K562 (cell line): ENCODE measurements around the gene STARD8. TPM values are rescaled to one million over a fixed set of nuclear protein-coding genes. Genes with fewer than 3 reads are reported as not detected.

ENCODE experiments used
- ATAC-seq: fragments of 200-7000 bp; cut with Tn5 transposase; 3 replicates; pipeline ENCODE4 v1.9.1; 2020; ENCODE audit warnings: moderate library complexity
- BruUV-seq: library from RNA; stranded (reverse); fragments of 400-500 nt; replicated peaks from 2 replicates; lab custom pipeline; 2021; lab: Mats Ljungman, UMichigan
- CTCF ChIA-PET: fragments of 300-600 bp; formaldehyde crosslinking; extraction: SDS; loops from one replicate; lab custom pipeline; 2021; ENCODE audit warnings: low intra/inter-chr PET ratio; lab: Yijun Ruan, JAX
- POLR2A ChIA-PET: fragments of 300-600, 350-650 bp; sonication (Branson Sonifier 250); formaldehyde crosslinking; extraction: SDS; loops from one replicate; lab custom pipeline; 2021; ENCODE audit warnings: antibody characterized with exemption, inconsistent platforms; lab: Yijun Ruan, JAX
- DNase-seq, 4 experiments: peaks; one replicate each; pipeline versions ENCODE4 v3.0.0 to v3.0.0-alpha.2; 2011 to 2018; ENCODE audit warnings: low spot score in 3 of 4, mixed read lengths in 3 of 4; ENCODE audit errors: extremely low read depth in 1 of 4
- FAIRE-seq: peaks from 2 replicates; lab custom pipeline; 2011; peaks lifted over from hg19 to GRCh38; lab: Jason Lieb, UNC
- H2AFZ ChIP-seq: 2 replicates; pipeline ENCODE4 v1.6.0; 2011; ENCODE audit warnings: low read depth, low read length, control low read depth, inconsistent platforms
- H3K27ac ChIP-seq: fragments of 200-600 bp; 3 replicates; pipeline ENCODE4 v1.8.0; 2011; ENCODE audit warnings: low read depth, mild to moderate bottlenecking, control low read depth, inconsistent platforms, low read length, moderate library complexity, mixed read lengths; ENCODE audit errors: extremely low read depth
- H3K27me3 ChIP-seq, 2 experiments: fragments of 300-600 bp in 1 of 2; 2 replicates in 1 of 2; 3 replicates in 1 of 2; pipeline versions ENCODE4 v1.6.0 to v1.8.0; 2011; ENCODE audit warnings: inconsistent platforms in 2 of 2, low read length in 2 of 2, mild to moderate bottlenecking in 1 of 2, mixed read lengths in 1 of 2, moderate library complexity in 1 of 2; ENCODE audit not compliant: control insufficient read depth in 2 of 2, insufficient read depth in 2 of 2
- H3K36me3 ChIP-seq: fragments of 300-600 bp; 3 replicates; pipeline ENCODE4 v1.8.0; 2011; ENCODE audit warnings: mild to moderate bottlenecking, low read length, inconsistent platforms; ENCODE audit not compliant: control insufficient read depth, insufficient read depth
- H3K4me1 ChIP-seq, 2 experiments: fragments of 200-600 bp in 1 of 2; replicated peaks in 1 of 2; 2 replicates in 1 of 2; 3 replicates in 1 of 2; pipeline versions ENCODE4 v1.5.1 to v1.8.0; 2011; ENCODE audit warnings: inconsistent platforms in 2 of 2, low read length in 2 of 2, mild to moderate bottlenecking in 1 of 2, mixed read lengths in 1 of 2, moderate library complexity in 1 of 2; ENCODE audit not compliant: control insufficient read depth in 2 of 2, insufficient read depth in 2 of 2
- H3K4me2 ChIP-seq: 2 replicates; pipeline ENCODE4 v1.6.1; 2011; ENCODE audit warnings: low read length, control low read depth, inconsistent platforms, mixed read lengths; ENCODE audit not compliant: insufficient read depth
- H3K4me3 ChIP-seq: fragments of 200-600 bp; sonication (generic), shearing (Covaris generic); 2 replicates; pipeline ENCODE4 v1.5.1; 2016; ENCODE audit warnings: control low read depth, inconsistent platforms
- H3K79me2 ChIP-seq: fragments of 200-600 bp; 3 replicates; pipeline ENCODE4 v1.8.0; 2011; ENCODE audit warnings: low read length, inconsistent platforms; ENCODE audit not compliant: control insufficient read depth, insufficient read depth
- H3K9ac ChIP-seq, 2 experiments: 2 replicates each; pipeline versions ENCODE4 v1.6.0 to v1.6.1; 2011; ENCODE audit warnings: low read depth in 2 of 2, low read length in 2 of 2, control low read depth in 1 of 2, inconsistent platforms in 1 of 2, mild to moderate bottlenecking in 1 of 2, mixed read lengths in 1 of 2; ENCODE audit not compliant: insufficient read depth in 1 of 2
- H3K9me1 ChIP-seq: one replicate; pipeline ENCODE4 v1.6.0; 2011; ENCODE audit warnings: inconsistent platforms, mild to moderate bottlenecking, low read length, moderate library complexity; ENCODE audit not compliant: control insufficient read depth, insufficient read depth
- H3K9me3 ChIP-seq: replicated peaks from 2 replicates; pipeline ENCODE4 v1.5.1; 2011; ENCODE audit warnings: low read depth, low read length, inconsistent platforms; ENCODE audit not compliant: control insufficient read depth, insufficient read depth
- H4K20me1 ChIP-seq: replicated peaks from 2 replicates; pipeline ENCODE4 v1.6.1; 2011; ENCODE audit warnings: low read length, inconsistent platforms, mixed read lengths; ENCODE audit not compliant: control insufficient read depth, insufficient read depth
- FOXJ3 ChIP-seq: sonication (generic); formaldehyde crosslinking; IDR thresholded peaks from 2 replicates; pipeline ENCODE4 v1.4.0; 2020; ENCODE audit warnings: mild to moderate bottlenecking, missing genetic modification reagents
- HNRNPUL1 ChIP-seq: fragments of 200-400 bp; formaldehyde crosslinking; IDR thresholded peaks from 2 replicates; pipeline ENCODE4 v1.6.1; 2017; ENCODE audit warnings: low read length
- JUND ChIP-seq, 2 experiments: IDR thresholded peaks; 2 replicates in 1 of 2; 3 replicates in 1 of 2; pipeline ENCODE4 v1.6.1; 2011; ENCODE audit warnings: borderline replicate concordance in 2 of 2, low read depth in 2 of 2, low read length in 2 of 2, improper control_type of control experiment in 1 of 2, missing biosample characterization in 1 of 2, missing genetic modification characterization in 1 of 2, missing genetic modification reagents in 1 of 2
- RCOR1 ChIP-seq, 2 experiments: IDR thresholded peaks; 2 replicates each; pipeline ENCODE4 v1.6.1; 2012; ENCODE audit warnings: low read depth in 2 of 2, low read length in 2 of 2, borderline replicate concordance in 1 of 2, improper control_type of control experiment in 1 of 2
- WGBS: fragments of 100-300 bp; shearing (Covaris generic); methylation state at CpG from one replicate; pipeline ENCODE4 v1.1.6; 2016; ENCODE audit warnings: low coverage, mixed read lengths; ENCODE audit not compliant: insufficient coverage; ENCODE audit errors: missing lambda C conversion rate; 5-methylcytosine and 5-hydroxymethylcytosine counted together
- in situ Hi-C: fragments of 300-500 bp; cut with MboI; formaldehyde crosslinking; loops from 4 replicates; pipeline ENCODE4 v1.15.0; 2018; ENCODE audit warnings: inconsistent platforms, mixed read lengths
- intact Hi-C: fragments of 100-400 bp; cut with micrococcal nuclease; formaldehyde crosslinking; loops from 2 replicates; pipeline ENCODE4 v1.14.2; 2022
- polyA plus RNA-seq, 8 experiments: library from polyadenylated mRNA; depleted of rRNA in 4 of 8; stranded (reverse) in 5 of 8; unstranded in 3 of 8; fragments of >200 nt; fragmentation: Nextera tagmentation in 2 of 8; fragmentation: Illumina TruSeq in 1 of 8; extraction: Ambion mirVana in 2 of 8; extraction: Trizol in 1 of 8; gene quantifications; 2 replicates each; pipeline versions ENCODE4 v1.2.1 to v1.2.3, GENCODE V29; 2011 to 2014; ENCODE audit warnings: inconsistent platforms in 1 of 8, missing spikeins in 1 of 8
- total RNA-seq, 7 experiments: library from RNA; depleted of rRNA in 6 of 7; stranded (reverse); fragments of >200 nt in 6 of 7; fragmentation: Illumina TruSeq in 2 of 7; extraction: Trizol in 2 of 7; gene quantifications; 2 replicates each; pipeline versions ENCODE4 v1.2.1 to v1.2.3, GENCODE V29; 2011 to 2021; ENCODE audit warnings: low replicate concordance in 1 of 7
- TF ChIP-seq, protein P1 (sequence below): sonication (generic); formaldehyde crosslinking; IDR thresholded peaks from 2 replicates; pipeline ENCODE4 v1.8.0; 2022; ENCODE audit warnings: mild to moderate bottlenecking, missing genetic modification reagents
- TF ChIP-seq, protein P2 (sequence below): fragments of 250-450 bp; sonication (Bioruptor Pico); IDR thresholded peaks from 2 replicates; pipeline ENCODE4 v1.8.0; 2021; ENCODE audit warnings: borderline replicate concordance, mild to moderate bottlenecking, moderate library complexity; ENCODE audit not compliant: poor library complexity, severe bottlenecking
- TF ChIP-seq, protein P3 (sequence below): fragments of 250-450 bp; sonication (Bioruptor Pico); IDR thresholded peaks from 2 replicates; pipeline ENCODE4 v1.9.0; 2021; ENCODE audit warnings: mild to moderate bottlenecking
- TF ChIP-seq, protein P4 (sequence below): sonication (generic); formaldehyde crosslinking; IDR thresholded peaks from 2 replicates; pipeline ENCODE4 v1.4.0; 2020; ENCODE audit warnings: mild to moderate bottlenecking, missing genetic modification reagents

The STARD8 gene
- total and polyA plus RNA-seq, 9 of the 15 experiments (the other 6 are each of a cell fraction or from before 2014, with no cell fraction given): 1.6 to 35.0 (median 15.9) TPM

DNA sequence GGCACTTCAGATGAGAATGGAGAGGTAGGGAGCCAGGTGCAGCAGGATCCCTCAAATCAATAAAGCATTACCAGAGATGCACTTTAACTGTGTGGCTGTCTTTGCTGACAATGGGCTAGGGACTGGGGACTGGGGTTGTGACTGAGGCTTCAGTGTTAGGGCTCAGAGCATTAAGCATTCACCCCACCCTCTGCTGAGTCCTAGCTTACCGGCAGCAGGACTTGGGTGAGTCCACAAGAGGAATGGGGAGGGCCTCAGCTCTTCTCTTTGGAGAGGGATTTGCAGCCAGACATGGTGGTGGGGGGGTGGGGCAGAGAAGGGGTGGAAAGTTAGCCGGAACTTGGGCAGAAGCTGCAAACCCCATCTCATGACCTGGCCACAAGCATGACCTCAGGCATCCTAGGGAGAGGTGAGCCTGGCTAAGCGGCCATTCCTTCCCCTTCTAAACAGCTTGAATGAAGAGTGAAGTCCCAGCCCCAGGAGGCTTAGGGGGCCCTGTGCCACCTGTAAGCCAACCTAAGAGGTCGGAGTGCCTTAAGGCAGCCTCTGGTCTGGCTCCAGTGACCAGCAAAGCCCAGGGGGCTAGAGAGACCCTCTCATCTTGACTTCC, 78.4 kb downstream of the STARD8 start:
- POLR2A ChIA-PET: interaction anchor here (0.6 kb wide), 1 partner anchor 20 kb away, joined by 3 read pairs; no protein-coding TSS in a partner anchor
- ATAC-seq (peak; percentile 22; the same call in 2 of the 3 replicates), FAIRE-seq (no peak), DNase-seq (no peak)
- Histone ChIP-seq H3K36me3 (peaks cover 43% of the 10 kb centered on the region; the same call in 2 of the 3 replicates), H3K4me2 (no peak overlapping the region), H3K79me2 (no peaks in the 10 kb centered on the region), H4K20me1 (peaks cover 14% of the 10 kb centered on the region; the same call in 1 of the 2 replicates), H3K9me1 (no peaks in the 10 kb centered on the region), H3K4me1 (no peaks in the 10 kb centered on the region)
- BruUV-seq: no TSS peak
- TF ChIP-seq RCOR1 (IDR thresholded peaks at IDR 0.05; ENCODE audit: borderline replicate concordance in 1 of 2, low read depth in 2 of 2, low read length in 2 of 2) (no peak), HNRNPUL1 (no peak), FOXJ3 (CRISPR knock-in tag) (no peak), JUND (IDR thresholded peaks at IDR 0.05; ENCODE audit: borderline replicate concordance, low read depth, low read length) (no peak), JUND (tag; IDR thresholded peaks at IDR 0.05; ENCODE audit: borderline replicate concordance, low read depth, low read length) (no peak)
- TF ChIP-seq, protein P1, sequence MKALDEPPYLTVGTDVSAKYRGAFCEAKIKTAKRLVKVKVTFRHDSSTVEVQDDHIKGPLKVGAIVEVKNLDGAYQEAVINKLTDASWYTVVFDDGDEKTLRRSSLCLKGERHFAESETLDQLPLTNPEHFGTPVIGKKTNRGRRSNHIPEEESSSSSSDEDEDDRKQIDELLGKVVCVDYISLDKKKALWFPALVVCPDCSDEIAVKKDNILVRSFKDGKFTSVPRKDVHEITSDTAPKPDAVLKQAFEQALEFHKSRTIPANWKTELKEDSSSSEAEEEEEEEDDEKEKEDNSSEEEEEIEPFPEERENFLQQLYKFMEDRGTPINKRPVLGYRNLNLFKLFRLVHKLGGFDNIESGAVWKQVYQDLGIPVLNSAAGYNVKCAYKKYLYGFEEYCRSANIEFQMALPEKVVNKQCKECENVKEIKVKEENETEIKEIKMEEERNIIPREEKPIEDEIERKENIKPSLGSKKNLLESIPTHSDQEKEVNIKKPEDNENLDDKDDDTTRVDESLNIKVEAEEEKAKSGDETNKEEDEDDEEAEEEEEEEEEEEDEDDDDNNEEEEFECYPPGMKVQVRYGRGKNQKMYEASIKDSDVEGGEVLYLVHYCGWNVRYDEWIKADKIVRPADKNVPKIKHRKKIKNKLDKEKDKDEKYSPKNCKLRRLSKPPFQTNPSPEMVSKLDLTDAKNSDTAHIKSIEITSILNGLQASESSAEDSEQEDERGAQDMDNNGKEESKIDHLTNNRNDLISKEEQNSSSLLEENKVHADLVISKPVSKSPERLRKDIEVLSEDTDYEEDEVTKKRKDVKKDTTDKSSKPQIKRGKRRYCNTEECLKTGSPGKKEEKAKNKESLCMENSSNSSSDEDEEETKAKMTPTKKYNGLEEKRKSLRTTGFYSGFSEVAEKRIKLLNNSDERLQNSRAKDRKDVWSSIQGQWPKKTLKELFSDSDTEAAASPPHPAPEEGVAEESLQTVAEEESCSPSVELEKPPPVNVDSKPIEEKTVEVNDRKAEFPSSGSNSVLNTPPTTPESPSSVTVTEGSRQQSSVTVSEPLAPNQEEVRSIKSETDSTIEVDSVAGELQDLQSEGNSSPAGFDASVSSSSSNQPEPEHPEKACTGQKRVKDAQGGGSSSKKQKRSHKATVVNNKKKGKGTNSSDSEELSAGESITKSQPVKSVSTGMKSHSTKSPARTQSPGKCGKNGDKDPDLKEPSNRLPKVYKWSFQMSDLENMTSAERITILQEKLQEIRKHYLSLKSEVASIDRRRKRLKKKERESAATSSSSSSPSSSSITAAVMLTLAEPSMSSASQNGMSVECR: no peak
- TF ChIP-seq, protein P2, sequence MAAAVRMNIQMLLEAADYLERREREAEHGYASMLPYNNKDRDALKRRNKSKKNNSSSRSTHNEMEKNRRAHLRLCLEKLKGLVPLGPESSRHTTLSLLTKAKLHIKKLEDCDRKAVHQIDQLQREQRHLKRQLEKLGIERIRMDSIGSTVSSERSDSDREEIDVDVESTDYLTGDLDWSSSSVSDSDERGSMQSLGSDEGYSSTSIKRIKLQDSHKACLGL (CRISPR knock-in tag): no peak
- TF ChIP-seq, protein P3, sequence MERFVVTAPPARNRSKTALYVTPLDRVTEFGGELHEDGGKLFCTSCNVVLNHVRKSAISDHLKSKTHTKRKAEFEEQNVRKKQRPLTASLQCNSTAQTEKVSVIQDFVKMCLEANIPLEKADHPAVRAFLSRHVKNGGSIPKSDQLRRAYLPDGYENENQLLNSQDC (CRISPR knock-in tag): no peak
- TF ChIP-seq, protein P4, sequence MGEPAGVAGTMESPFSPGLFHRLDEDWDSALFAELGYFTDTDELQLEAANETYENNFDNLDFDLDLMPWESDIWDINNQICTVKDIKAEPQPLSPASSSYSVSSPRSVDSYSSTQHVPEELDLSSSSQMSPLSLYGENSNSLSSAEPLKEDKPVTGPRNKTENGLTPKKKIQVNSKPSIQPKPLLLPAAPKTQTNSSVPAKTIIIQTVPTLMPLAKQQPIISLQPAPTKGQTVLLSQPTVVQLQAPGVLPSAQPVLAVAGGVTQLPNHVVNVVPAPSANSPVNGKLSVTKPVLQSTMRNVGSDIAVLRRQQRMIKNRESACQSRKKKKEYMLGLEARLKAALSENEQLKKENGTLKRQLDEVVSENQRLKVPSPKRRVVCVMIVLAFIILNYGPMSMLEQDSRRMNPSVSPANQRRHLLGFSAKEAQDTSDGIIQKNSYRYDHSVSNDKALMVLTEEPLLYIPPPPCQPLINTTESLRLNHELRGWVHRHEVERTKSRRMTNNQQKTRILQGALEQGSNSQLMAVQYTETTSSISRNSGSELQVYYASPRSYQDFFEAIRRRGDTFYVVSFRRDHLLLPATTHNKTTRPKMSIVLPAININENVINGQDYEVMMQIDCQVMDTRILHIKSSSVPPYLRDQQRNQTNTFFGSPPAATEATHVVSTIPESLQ (CRISPR knock-in tag): no peak
- TF ChIP-seq, all 486 proteins: peak for 0
- CTCF ChIA-PET: no interaction called here
- WGBS: 46% methylated on average over 3 of the region's 4 CpGs
- in situ Hi-C loops: loop anchor here (10.0 kb wide), 1 partner anchor 531 kb away; no protein-coding TSS in a partner anchor
- intact Hi-C loops: no loop called here
- Histone ChIP-seq H2AFZ (no peak overlapping the region), H3K4me3 (no peak overlapping the region), H3K27me3 (no peaks in the 10 kb centered on the region), H3K9ac (no peak overlapping the region), H3K9me3 (no peaks in the 10 kb centered on the region), H3K27ac (no peak overlapping the region)
